SU-DHL-6 (cell line): ENCODE data around the gene PRICKLE1.

Source experiments
- H2AFZ ChIP-seq: fragments of 200-600 bp; sonication (generic); 2 replicates; pipeline ENCODE4 v1.6.1; 2014; ENCODE audit warnings: low read depth, mild to moderate bottlenecking, moderate library complexity, mixed read lengths, antibody characterized with exemption, low read length; ENCODE audit not compliant: severe bottlenecking
- H3F3A ChIP-seq: fragments of 200-600 bp; shearing (Covaris generic); 2 replicates; pipeline ENCODE4 v1.6.0; 2016; ENCODE audit warnings: antibody characterized with exemption, mild to moderate bottlenecking; ENCODE audit not compliant: insufficient read depth
- H3K27ac ChIP-seq: fragments of 200-600 bp; sonication (generic); 2 replicates; pipeline ENCODE4 v1.5.1; 2016; ENCODE audit warnings: low read depth, mild to moderate bottlenecking, low read length, moderate library complexity, mixed read lengths
- H3K27me3 ChIP-seq: fragments of 200-600 bp; sonication (generic), shearing (Covaris generic); 2 replicates; pipeline ENCODE4 v1.6.0; 2014; ENCODE audit warnings: mild to moderate bottlenecking, low read length
- H3K36me3 ChIP-seq: fragments of 200-600 bp; sonication (generic); 2 replicates; pipeline ENCODE4 v1.6.1; 2014; ENCODE audit warnings: mild to moderate bottlenecking, low read length, mixed read lengths
- H3K4me2 ChIP-seq: fragments of 300-600, 200-600 bp; shearing (Covaris generic), sonication (generic); 2 replicates; pipeline ENCODE4 v1.6.0; 2014; ENCODE audit warnings: low read length, low read depth, mild to moderate bottlenecking; ENCODE audit not compliant: poor library complexity, severe bottlenecking
- H3K4me3 ChIP-seq: fragments of 200-600 bp; sonication (generic); 2 replicates; pipeline ENCODE4 v1.5.1; 2014; ENCODE audit warnings: antibody characterized with exemption, low read length, mild to moderate bottlenecking, mixed read lengths; ENCODE audit not compliant: insufficient read depth, poor library complexity, severe bottlenecking
- H3K79me2 ChIP-seq: fragments of 200-600 bp; sonication (generic); 2 replicates; pipeline ENCODE4 v1.6.1; 2014; ENCODE audit warnings: mild to moderate bottlenecking, low read length, moderate library complexity; ENCODE audit not compliant: insufficient read depth
- H3K9ac ChIP-seq: fragments of 200-600 bp; sonication (generic); 2 replicates; pipeline ENCODE4 v1.7.0; 2014; ENCODE audit warnings: mild to moderate bottlenecking, low read length
- H3K9me2 ChIP-seq: fragments of 200-600 bp; sonication (generic); replicated peaks from 2 replicates; pipeline ENCODE4 v1.6.1; 2014; ENCODE audit warnings: low read length; ENCODE audit not compliant: insufficient read depth
- H3K9me3 ChIP-seq: fragments of 200-600 bp; sonication (generic); 2 replicates; pipeline ENCODE4 v1.6.1; 2014; ENCODE audit warnings: low read length, mixed read lengths; ENCODE audit not compliant: insufficient read depth
- H4K20me1 ChIP-seq: fragments of 200-600 bp; sonication (generic); 2 replicates; pipeline ENCODE4 v1.6.1; 2014; ENCODE audit warnings: low read depth, mild to moderate bottlenecking, antibody characterized with exemption, low read length, moderate library complexity, mixed read lengths
- CTCF ChIP-seq: fragments of 200-600 bp; sonication (generic); IDR thresholded peaks from one replicate; pipeline ENCODE4 v1.5.1; 2017; ENCODE audit warnings: antibody characterized with exemption, mild to moderate bottlenecking, low read length, moderate library complexity; ENCODE audit not compliant: insufficient read depth, poor library complexity, severe bottlenecking
- EZH2phosphoT487 ChIP-seq: fragments of 200-600 bp; sonication (generic), shearing (Covaris generic); conservative IDR thresholded peaks from 2 replicates; pipeline ENCODE4 v1.6.1; 2018; ENCODE audit warnings: mild to moderate bottlenecking, antibody characterized with exemption, low read length, moderate library complexity, mixed read lengths

The PRICKLE1 gene

GRCh38 chr12:42458575-42458974, 131.0 kb downstream of the PRICKLE1 start:
- no peaks in the 10 kb centered on the region for H3F3A ChIP-seq
- no peaks in the 10 kb centered on the region for H3K79me2 ChIP-seq
- TF ChIP-seq EZH2phosphoT487 (no peak), CTCF (no peak)
- no peak overlapping the region for H3K9ac ChIP-seq
- no peak overlapping the region for H3K4me3 ChIP-seq
- no peak overlapping the region for H3K27ac ChIP-seq
- no peaks in the 10 kb centered on the region for H3K9me2 ChIP-seq
- no peaks in the 10 kb centered on the region for H3K27me3 ChIP-seq
- no peak overlapping the region for H2AFZ ChIP-seq
- no peaks in the 10 kb centered on the region for H4K20me1 ChIP-seq
- H3K9me3 ChIP-seq, result no peaks in the 10 kb centered on the region
- H3K4me2 ChIP-seq, result no peak overlapping the region
- H3K36me3 ChIP-seq, result no peaks in the 10 kb centered on the region

- H2AFZ ChIP-seq, result no peak overlapping the region
- peaks cover 7% of the 10 kb centered on the region for H3K36me3 ChIP-seq
- no peak for TF ChIP-seq CTCF
- TF ChIP-seq EZH2phosphoT487, result no peak
- H3K4me2 ChIP-seq, result no peak overlapping the region
- H3K9me2 ChIP-seq, result no peaks in the 10 kb centered on the region
- H3K4me3 ChIP-seq, result no peak overlapping the region
- no peaks in the 10 kb centered on the region for H3K9me3 ChIP-seq
- no peaks in the 10 kb centered on the region for H3K79me2 ChIP-seq
- no peaks in the 10 kb centered on the region for H4K20me1 ChIP-seq
- no peak overlapping the region for H3K9ac ChIP-seq
- peak overlapping the region; percentile 22; the same call in 1 of the 2 replicates for H3K27ac ChIP-seq
- no peaks in the 10 kb centered on the region for H3K27me3 ChIP-seq
- peaks cover 17% of the 10 kb centered on the region; the same call in 1 of the 2 replicates for H3F3A ChIP-seq
Measured at GRCh38 chr12:42450248-42450647, 139.3 kb downstream of the PRICKLE1 start.

- no peaks in the 10 kb centered on the region for H4K20me1 ChIP-seq
- H3K4me2 ChIP-seq, result peak overlapping the region; percentile 61
- H3K27me3 ChIP-seq, result no peaks in the 10 kb centered on the region
- peaks cover 17% of the 10 kb centered on the region; the same call in 1 of the 2 replicates for H3F3A ChIP-seq
- no peak overlapping the region for H2AFZ ChIP-seq
- no peaks in the 10 kb centered on the region for H3K9me3 ChIP-seq
- H3K4me3 ChIP-seq, result no peak overlapping the region
- no peaks in the 10 kb centered on the region for H3K79me2 ChIP-seq
- H3K27ac ChIP-seq, result peak overlapping the region; percentile 87
- H3K9me2 ChIP-seq, result no peaks in the 10 kb centered on the region
- no peak for TF ChIP-seq EZH2phosphoT487
- TF ChIP-seq CTCF, result no peak
- H3K36me3 ChIP-seq, result peaks cover 7% of the 10 kb centered on the region
- H3K9ac ChIP-seq, result no peak overlapping the region
Measured at GRCh38 chr12:42448841-42449240, 140.7 kb downstream of the PRICKLE1 start.
